ENCODE data around the gene ANKRD55.

ANKRD55 gene

GRCh38 chr5:56059854-56060253 lies 173.3 kb downstream of the ANKRD55 start:
- H3K27ac ChIP-seq (replicated peaks; ENCODE audit: low read length) = no peak overlapping the region

DNA sequence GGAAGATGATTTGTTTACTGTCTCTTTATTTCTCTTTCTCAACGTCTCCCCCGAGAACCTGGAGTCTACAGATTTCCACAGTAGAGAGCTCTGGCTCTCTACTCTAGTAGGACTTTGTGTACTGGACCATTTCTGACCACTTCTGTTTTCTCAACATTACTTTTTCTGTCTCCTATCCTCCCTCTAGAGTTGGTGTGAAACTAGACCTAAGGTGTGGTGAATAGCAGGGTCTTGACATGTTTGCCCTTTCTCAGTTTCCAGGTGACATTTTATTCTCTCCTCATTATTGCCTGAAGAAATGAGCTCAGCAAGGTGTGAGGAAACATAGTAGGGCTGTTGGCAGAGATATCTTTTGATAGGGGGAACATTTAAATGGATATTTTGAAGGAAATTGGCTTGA lies 176.3 kb downstream of the ANKRD55 start:
- no peak overlapping the region for H3K4me2 ChIP-seq (ENCODE audit: insufficient read depth, low read length, poor library complexity, severe bottlenecking)
- no peak overlapping the region for H3K18ac ChIP-seq (ENCODE audit: low read length)
- no peak overlapping the region for H2AFZ ChIP-seq (ENCODE audit: low read length)
- H4K8ac ChIP-seq (ENCODE audit: low read depth, low read length) = no peak overlapping the region
- H2AK5ac ChIP-seq (ENCODE audit: low read depth, low read length) = no peak overlapping the region
- H3K14ac ChIP-seq (ENCODE audit: low read length) = no peak overlapping the region
- H2BK12ac ChIP-seq (ENCODE audit: low read length) = no peak overlapping the region
- H3K23ac ChIP-seq (ENCODE audit: low read depth, low read length, poor library complexity) = no peak overlapping the region
- no peak overlapping the region for H3K9ac ChIP-seq (ENCODE audit: low read depth, low read length, poor library complexity)
- H4K91ac ChIP-seq (ENCODE audit: low read depth, low read length, poor library complexity) = no peak overlapping the region
- no peak for DNase-seq (ENCODE audit: low spot score)
- H2BK5ac ChIP-seq (ENCODE audit: low read length) = no peak overlapping the region
- H3K9me3 ChIP-seq (replicated peaks in 1 of 2; ENCODE audit: control insufficient read depth in 2 of 2, insufficient read depth in 1 of 2, low read depth in 1 of 2, low read length in 2 of 2) = peaks cover 6 to 9% of the 10 kb centered on the region in 2 donors
- H3K79me1 ChIP-seq (ENCODE audit: low read depth, low read length) = no peaks in the 10 kb centered on the region
- H3K4me1 ChIP-seq (ENCODE audit: control insufficient read depth in 2 of 2, insufficient read depth in 1 of 2, low read depth in 1 of 2, low read length in 2 of 2) = no peaks in the 10 kb centered on the region
- no peak overlapping the region for H2BK15ac ChIP-seq (ENCODE audit: low read length)
- no CpG with 5 or more reads among the region's 2 CpGs for WGBS, 2 donors (ENCODE audit: extremely low coverage in 2 of 2, insufficient read length in 2 of 2, insufficient replicate concordance in 1 of 2)
- H3K27ac ChIP-seq (replicated peaks; ENCODE audit: low read length) = no peak overlapping the region
- no peak overlapping the region for H2BK120ac ChIP-seq (ENCODE audit: low read depth, low read length)
- no peaks in the 10 kb centered on the region for H3K36me3 ChIP-seq (replicated peaks in 1 of 2; ENCODE audit: control insufficient read depth in 2 of 2, insufficient read depth in 2 of 2, low read length in 2 of 2)
- H3K4ac ChIP-seq (ENCODE audit: low read length) = no peak overlapping the region
- H3K27me3 ChIP-seq (ENCODE audit: control insufficient read depth in 3 of 3, insufficient read depth in 3 of 3, low read depth in 1 of 3, low read length in 3 of 3) = no peaks in the 10 kb centered on the region
- H3K4me3 ChIP-seq (ENCODE audit: low read length in 2 of 2) = no peak overlapping the region

More at GRCh38 chr5:56059854-56060253, 173.3 kb downstream of the ANKRD55 start:
- DNase-seq (ENCODE audit: low spot score) = no peak
- Histone ChIP-seq H3K79me1 (ENCODE audit: low read depth, low read length) (no peaks in the 10 kb centered on the region), H2BK5ac (ENCODE audit: low read length) (no peak overlapping the region), H3K9me3 (replicated peaks in 1 of 2; ENCODE audit: control insufficient read depth in 2 of 2, insufficient read depth in 1 of 2, low read depth in 1 of 2, low read length in 2 of 2) (no peaks in the 10 kb centered on the region), H2AFZ (ENCODE audit: low read length) (no peak overlapping the region), H4K8ac (ENCODE audit: low read depth, low read length) (no peak overlapping the region), H3K14ac (ENCODE audit: low read length) (no peak overlapping the region), H2BK120ac (ENCODE audit: low read depth, low read length) (no peak overlapping the region), H3K4me2 (ENCODE audit: insufficient read depth, low read length, poor library complexity, severe bottlenecking) (no peak overlapping the region), H3K18ac (ENCODE audit: low read length) (no peak overlapping the region), H2AK5ac (ENCODE audit: low read depth, low read length) (no peak overlapping the region), H3K9ac (ENCODE audit: low read depth, low read length, poor library complexity) (no peak overlapping the region), H4K91ac (ENCODE audit: low read depth, low read length, poor library complexity) (no peak overlapping the region), H3K4me3 (ENCODE audit: low read length in 2 of 2) (no peak overlapping the region), H3K4ac (ENCODE audit: low read length) (no peak overlapping the region), H3K4me1 (ENCODE audit: control insufficient read depth in 2 of 2, insufficient read depth in 1 of 2, low read depth in 1 of 2, low read length in 2 of 2) (no peaks in the 10 kb centered on the region), H2BK12ac (ENCODE audit: low read length) (no peak overlapping the region), H3K23ac (ENCODE audit: low read depth, low read length, poor library complexity) (no peak overlapping the region), H3K27me3 (ENCODE audit: control insufficient read depth in 3 of 3, insufficient read depth in 3 of 3, low read depth in 1 of 3, low read length in 3 of 3) (no peaks in the 10 kb centered on the region), H3K36me3 (replicated peaks in 1 of 2; ENCODE audit: control insufficient read depth in 2 of 2, insufficient read depth in 2 of 2, low read length in 2 of 2) (no peaks in the 10 kb centered on the region), H2BK15ac (ENCODE audit: low read length) (no peak overlapping the region)
- WGBS, 2 donors (ENCODE audit: extremely low coverage in 2 of 2, insufficient read length in 2 of 2, insufficient replicate concordance in 1 of 2) = no CpG with 5 or more reads among the region's 8 CpGs

DNA sequence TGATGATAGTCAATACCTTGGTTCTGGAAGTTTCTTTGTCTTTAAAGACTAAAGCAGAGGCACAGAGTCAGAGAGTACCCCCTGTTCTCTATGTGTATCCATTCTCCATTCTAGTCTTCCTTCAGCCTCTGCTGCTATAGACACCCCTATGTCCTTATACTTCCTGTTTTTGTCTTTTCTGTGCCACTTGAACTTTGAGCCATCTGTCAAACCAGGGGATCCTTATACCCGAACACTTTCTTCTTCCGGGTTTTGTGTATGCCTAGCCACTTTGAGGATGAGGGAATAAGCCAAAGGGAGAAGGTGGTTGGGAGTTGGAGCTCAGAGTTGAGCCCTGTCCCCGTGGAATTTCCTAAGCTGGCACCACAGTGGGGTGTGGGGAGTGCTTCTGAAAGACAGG lies 177.3 kb downstream of the ANKRD55 start:
- no CpG with 5 or more reads among the region's 3 CpGs for WGBS, 2 donors (ENCODE audit: extremely low coverage in 2 of 2, insufficient read length in 2 of 2, insufficient replicate concordance in 1 of 2)
- H3K18ac ChIP-seq (ENCODE audit: low read length) = no peak overlapping the region
- no peak overlapping the region for H2BK5ac ChIP-seq (ENCODE audit: low read length)
- no peak overlapping the region for H2AK5ac ChIP-seq (ENCODE audit: low read depth, low read length)
- H3K4me3 ChIP-seq (ENCODE audit: low read length in 2 of 2) = no peak overlapping the region
- H3K9ac ChIP-seq (ENCODE audit: low read depth, low read length, poor library complexity) = no peak overlapping the region
- H2BK12ac ChIP-seq (ENCODE audit: low read length) = no peak overlapping the region
- no peak overlapping the region for H3K4me2 ChIP-seq (ENCODE audit: insufficient read depth, low read length, poor library complexity, severe bottlenecking)
- no peak overlapping the region for H2BK15ac ChIP-seq (ENCODE audit: low read length)
- no peaks in the 10 kb centered on the region for H3K79me1 ChIP-seq (ENCODE audit: low read depth, low read length)
- no peak overlapping the region for H4K91ac ChIP-seq (ENCODE audit: low read depth, low read length, poor library complexity)
- no peak overlapping the region for H3K27ac ChIP-seq (replicated peaks; ENCODE audit: low read length)
- no peak overlapping the region for H3K23ac ChIP-seq (ENCODE audit: low read depth, low read length, poor library complexity)
- H3K4ac ChIP-seq (ENCODE audit: low read length) = no peak overlapping the region
- DNase-seq (ENCODE audit: low spot score) = no peak
- no peaks in the 10 kb centered on the region for H3K36me3 ChIP-seq (replicated peaks in 1 of 2; ENCODE audit: control insufficient read depth in 2 of 2, insufficient read depth in 2 of 2, low read length in 2 of 2)
- H3K4me1 ChIP-seq (ENCODE audit: control insufficient read depth in 2 of 2, insufficient read depth in 1 of 2, low read depth in 1 of 2, low read length in 2 of 2) = no peaks in the 10 kb centered on the region
- H2AFZ ChIP-seq (ENCODE audit: low read length) = no peak overlapping the region
- no peak overlapping the region for H4K8ac ChIP-seq (ENCODE audit: low read depth, low read length)
- H3K14ac ChIP-seq (ENCODE audit: low read length) = no peak overlapping the region
- H3K9me3 ChIP-seq (replicated peaks in 1 of 2; ENCODE audit: control insufficient read depth in 2 of 2, insufficient read depth in 1 of 2, low read depth in 1 of 2, low read length in 2 of 2) = peaks cover 6 to 9% of the 10 kb centered on the region in 2 donors
- H2BK120ac ChIP-seq (ENCODE audit: low read depth, low read length) = no peak overlapping the region
- H3K27me3 ChIP-seq (ENCODE audit: control insufficient read depth in 3 of 3, insufficient read depth in 3 of 3, low read depth in 1 of 3, low read length in 3 of 3) = no peaks in the 10 kb centered on the region

DNA sequence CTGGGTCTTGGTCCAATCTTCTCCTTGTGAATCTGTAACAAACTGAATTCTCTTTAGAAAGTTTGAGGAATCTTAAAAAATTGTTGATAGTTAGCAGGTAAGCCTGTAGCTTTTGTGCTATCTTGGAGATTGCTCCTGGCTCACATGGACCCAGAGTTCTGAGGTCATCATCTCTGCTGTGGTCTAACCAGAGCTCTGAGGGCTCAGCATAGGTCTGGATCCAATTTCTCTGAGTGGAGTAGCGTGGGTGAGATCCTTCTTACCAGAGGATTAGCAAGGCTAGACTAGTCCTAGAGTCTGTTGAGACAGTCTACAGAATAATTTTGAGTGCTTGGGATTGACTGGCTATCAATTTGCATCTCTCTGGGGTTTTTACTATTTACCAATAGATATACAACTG lies 177.8 kb downstream of the ANKRD55 start:
- Histone ChIP-seq H3K18ac (ENCODE audit: low read length) (no peak overlapping the region), H3K4ac (ENCODE audit: low read length) (no peak overlapping the region), H3K27me3 (ENCODE audit: control insufficient read depth in 3 of 3, insufficient read depth in 3 of 3, low read depth in 1 of 3, low read length in 3 of 3) (no peaks in the 10 kb centered on the region), H3K4me1 (ENCODE audit: control insufficient read depth in 2 of 2, insufficient read depth in 1 of 2, low read depth in 1 of 2, low read length in 2 of 2) (no peaks in the 10 kb centered on the region), H3K36me3 (replicated peaks in 1 of 2; ENCODE audit: control insufficient read depth in 2 of 2, insufficient read depth in 2 of 2, low read length in 2 of 2) (no peaks in the 10 kb centered on the region), H3K4me3 (ENCODE audit: low read length in 2 of 2) (no peak overlapping the region), H2BK5ac (ENCODE audit: low read length) (no peak overlapping the region), H2AK5ac (ENCODE audit: low read depth, low read length) (no peak overlapping the region), H2BK15ac (ENCODE audit: low read length) (no peak overlapping the region), H3K23ac (ENCODE audit: low read depth, low read length, poor library complexity) (no peak overlapping the region), H2BK120ac (ENCODE audit: low read depth, low read length) (no peak overlapping the region), H3K9ac (ENCODE audit: low read depth, low read length, poor library complexity) (no peak overlapping the region), H4K8ac (ENCODE audit: low read depth, low read length) (no peak overlapping the region), H3K4me2 (ENCODE audit: insufficient read depth, low read length, poor library complexity, severe bottlenecking) (no peak overlapping the region), H3K14ac (ENCODE audit: low read length) (no peak overlapping the region), H4K91ac (ENCODE audit: low read depth, low read length, poor library complexity) (no peak overlapping the region), H2AFZ (ENCODE audit: low read length) (no peak overlapping the region), H2BK12ac (ENCODE audit: low read length) (no peak overlapping the region), H3K27ac (replicated peaks; ENCODE audit: low read length) (no peak overlapping the region), H3K79me1 (ENCODE audit: low read depth, low read length) (no peaks in the 10 kb centered on the region), H3K9me3 (replicated peaks in 1 of 2; ENCODE audit: control insufficient read depth in 2 of 2, insufficient read depth in 1 of 2, low read depth in 1 of 2, low read length in 2 of 2) (peaks cover 6 to 9% of the 10 kb centered on the region in 2 donors)
- no CpG with 5 or more reads among the region's 1 CpG for WGBS, 2 donors (ENCODE audit: extremely low coverage in 2 of 2, insufficient read length in 2 of 2, insufficient replicate concordance in 1 of 2)
- no peak for DNase-seq (ENCODE audit: low spot score)
